ENCODE results near the gene MAP4K2. TPM values are rescaled to one million over a fixed set of nuclear protein-coding genes. Genes with fewer than 3 reads are reported as not detected.
A peak's percentile ranks its signal among the peaks of the same experiment; 100 is the strongest.

Gene MAP4K2
- total RNA-seq, 4 donors from 2014 or later: 4.3 to 14.8 (median 6.2) TPM

- in situ Hi-C loops (cut with MboI; ENCODE audit: low sequenced_read_pairs in 4 of 4) (no loop called here), intact Hi-C loops (cut with DNase I; ENCODE audit: low total_unique reads) (loop anchor here (5.0 kb wide), 1 partner anchor 33 kb away; the partner anchor contains the start of gene SF1)
- Histone ChIP-seq H3K4me3 (peak overlapping the region; percentile 68 to 88 (median 76)), H3K36me3 (no peaks in the 10 kb centered on the region), H3K9me3 (no peaks in the 10 kb centered on the region), H3K4me1 (peaks cover 16 to 32% of the 10 kb centered on the region in 2 donors), H3K27ac (peak overlapping the region; percentile 86 to 99 (median 93)), H3K27me3 (no peaks in the 10 kb centered on the region)
- DNase-seq: no peak
- ATAC-seq: no peak
- TF ChIP-seq POLR2A (IDR thresholded peaks at IDR 0.05): no peak
- no peak for TF ChIP-seq CTCF (IDR thresholded peaks at IDR 0.05 in 4 of 5, conservative IDR thresholded peaks at IDR 0.05 in 1 of 5)
These were observed 58.3 kb downstream of the MAP4K2 start for GRCh38 chr11:64744544-64745188.

DNA sequence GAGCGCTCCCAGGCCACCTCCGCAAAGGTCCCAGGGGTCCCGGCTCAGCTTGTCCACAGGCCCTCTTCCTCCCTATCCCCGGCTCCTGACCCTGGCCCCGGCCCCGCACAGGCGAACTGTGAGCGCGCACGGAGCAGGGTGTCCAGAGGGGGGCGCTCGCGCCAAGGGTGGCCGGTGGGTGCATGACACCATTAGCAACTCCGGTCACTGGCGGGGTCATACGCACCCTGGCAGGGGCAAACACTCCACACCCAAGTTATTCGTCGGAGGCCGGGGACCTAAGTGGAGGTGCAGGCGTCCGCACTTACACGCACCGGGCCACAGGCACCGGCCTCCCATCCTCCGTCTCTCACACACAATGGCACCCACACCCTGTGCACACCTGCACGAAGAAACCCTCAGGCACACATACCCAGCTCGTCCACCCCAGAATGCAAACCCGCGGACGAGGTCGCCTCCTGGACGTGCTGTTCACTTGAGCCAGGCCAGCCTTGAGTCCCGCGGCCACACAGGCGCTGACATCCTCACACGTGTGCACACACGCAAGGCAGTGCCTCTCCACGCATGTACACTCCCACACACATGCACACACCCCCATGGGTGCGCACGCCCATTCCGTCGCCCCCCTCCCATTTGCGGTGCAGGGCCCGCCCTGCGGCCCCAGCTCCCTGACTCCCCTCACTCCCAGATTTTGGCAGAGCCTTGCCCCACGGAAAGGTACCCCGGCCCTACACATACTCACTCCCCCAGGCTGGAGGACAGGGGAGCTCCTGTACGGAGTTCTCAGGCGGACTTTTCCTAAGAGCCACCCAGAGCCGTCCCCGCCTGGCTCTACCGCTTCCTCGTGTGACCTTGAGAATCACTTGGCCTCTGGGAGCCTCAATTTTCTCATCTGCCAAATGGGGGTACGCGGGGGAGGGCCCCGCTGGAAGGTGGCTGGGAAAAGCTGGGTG is 59.1 kb downstream of the MAP4K2 start, which contains the start of gene RASGRP2:
Gene RASGRP2, minus strand, starts transcription at position 552 of the 953 bp plus-strand sequence. CDS start 1,276 bp downstream, outside the sequence.
- Histone ChIP-seq H3K4me1 (peaks cover 16 to 32% of the 10 kb centered on the region in 2 donors), H3K9me3 (no peaks in the 10 kb centered on the region), H3K27ac (peak within 1 kb of the TSS; percentile 86 to 99 (median 93)), H3K27me3 (no peaks in the 10 kb centered on the region), H3K4me3 (peak within 1 kb of the TSS; percentile 68 to 88 (median 76)), H3K36me3 (no peaks in the 10 kb centered on the region)
- peak; percentile 57 to 65 for ATAC-seq
- in situ Hi-C loops (cut with MboI; ENCODE audit: low sequenced_read_pairs in 4 of 4): no loop called here
- peak; percentile 83 to 94 (median 89) for TF ChIP-seq CTCF (IDR thresholded peaks at IDR 0.05 in 4 of 5, conservative IDR thresholded peaks at IDR 0.05 in 1 of 5)
- TF ChIP-seq POLR2A (IDR thresholded peaks at IDR 0.05): peak; percentile 29
- DNase-seq: peak; percentile 73 to 91
- intact Hi-C loops (cut with DNase I; ENCODE audit: low total_unique reads): loop anchor here (1.0 to 5.0 kb wide), 2 partner anchors 19 to 33 kb away; partner anchors contain the start of gene SF1

GRCh38 chr11:64742889-64743590 is 60.0 kb downstream of the MAP4K2 start:
- in situ Hi-C loops (cut with MboI; ENCODE audit: low sequenced_read_pairs in 4 of 4) (no loop called here), intact Hi-C loops (cut with DNase I; ENCODE audit: low total_unique reads) (loop anchor here (1.0 to 5.0 kb wide), 4 partner anchors 20 to 55 kb away; partner anchors contain the start of genes NRXN2 and SF1)
- peak; percentile 48 to 84 for DNase-seq
- H3K27me3 ChIP-seq: no peaks in the 10 kb centered on the region
- TF ChIP-seq CTCF (IDR thresholded peaks at IDR 0.05 in 4 of 5, conservative IDR thresholded peaks at IDR 0.05 in 1 of 5) (peak; percentile 76 to 96 (median 95)), POLR2A (IDR thresholded peaks at IDR 0.05) (peak; percentile 37 to 68)
- H3K27ac ChIP-seq: peak overlapping the region; percentile 86 to 99 (median 93)
- peaks cover 16 to 32% of the 10 kb centered on the region in 2 donors for H3K4me1 ChIP-seq
- no peaks in the 10 kb centered on the region for H3K9me3 ChIP-seq
- no peaks in the 10 kb centered on the region for H3K36me3 ChIP-seq
- peak; percentile 55 to 61 for ATAC-seq
- peak overlapping the region; percentile 59 to 88 (median 76) for H3K4me3 ChIP-seq
